HepG2 (cell line): ENCODE data around the gene SECISBP2L. TPM values are rescaled to one million over a fixed set of nuclear protein-coding genes. Genes with fewer than 3 reads are reported as not detected.

Experiments used
- AHR ChIP-seq: IDR thresholded peaks from 2 replicates; pipeline ENCODE4 v1.6.1; 2018; ENCODE audit warnings: missing genetic modification reagents, missing compliant biosample characterization
- CREB3 ChIP-seq: sonication (generic); formaldehyde crosslinking; IDR thresholded peaks from 2 replicates; pipeline ENCODE4 v1.5.0; 2020; ENCODE audit warnings: missing genetic modification reagents
- CSRNP2 ChIP-seq: sonication (generic); formaldehyde crosslinking; conservative IDR thresholded peaks from 2 replicates; pipeline ENCODE4 v1.8.0; 2022; ENCODE audit warnings: low read depth, missing genetic modification reagents
- ELF1 ChIP-seq: sonication (generic); formaldehyde crosslinking; IDR thresholded peaks from 2 replicates; pipeline ENCODE4 v1.4.0; 2020; ENCODE audit warnings: missing genetic modification reagents
- EZH2 ChIP-seq: conservative IDR thresholded peaks from 2 replicates; pipeline ENCODE4 v1.6.1; 2012; ENCODE audit warnings: mild to moderate bottlenecking, low read depth, low read length, moderate library complexity
- HES4 ChIP-seq: sonication (generic); formaldehyde crosslinking; IDR thresholded peaks from 2 replicates; pipeline ENCODE4 v1.9.0; 2021; ENCODE audit warnings: mild to moderate bottlenecking, missing genetic modification reagents, borderline replicate concordance
- HMG20A ChIP-seq: IDR thresholded peaks from 2 replicates; pipeline ENCODE4 v1.6.1; 2016; ENCODE audit warnings: borderline replicate concordance
- HNF1B ChIP-seq: sonication (generic); formaldehyde crosslinking; IDR thresholded peaks from 2 replicates; pipeline ENCODE4 v1.5.1; 2020; ENCODE audit warnings: mild to moderate bottlenecking, moderate library complexity, missing genetic modification reagents
- HOXA3 ChIP-seq: sonication (generic); formaldehyde crosslinking; IDR thresholded peaks from 2 replicates; pipeline ENCODE4 v1.5.0; 2020; ENCODE audit warnings: missing genetic modification reagents
- ISX ChIP-seq: sonication (generic); formaldehyde crosslinking; conservative IDR thresholded peaks from 2 replicates; pipeline ENCODE4 v1.5.0; 2020; ENCODE audit warnings: missing genetic modification reagents
- KLF11 ChIP-seq: IDR thresholded peaks from 2 replicates; pipeline ENCODE4 v1.6.1; 2016; ENCODE audit warnings: missing compliant biosample characterization
- KLF13 ChIP-seq: sonication (generic); formaldehyde crosslinking; IDR thresholded peaks from 2 replicates; pipeline ENCODE4 v1.4.0; 2020; ENCODE audit warnings: mild to moderate bottlenecking, missing genetic modification reagents
- MIER2 ChIP-seq: IDR thresholded peaks from 2 replicates; pipeline ENCODE4 v1.6.1; 2016; ENCODE audit warnings: missing biosample characterization, missing genetic modification reagents
- MTF1 ChIP-seq: sonication (generic); formaldehyde crosslinking; IDR thresholded peaks from 2 replicates; pipeline ENCODE4 v1.5.0; 2020; ENCODE audit warnings: missing genetic modification reagents
- NR2C2 ChIP-seq: sonication (generic); formaldehyde crosslinking; IDR thresholded peaks from 2 replicates; pipeline ENCODE4 v1.4.0; 2020; ENCODE audit warnings: missing genetic modification reagents, mild to moderate bottlenecking, moderate library complexity, borderline replicate concordance
- PRPF4 ChIP-seq: fragments of 200-400 bp; formaldehyde crosslinking; IDR thresholded peaks from 2 replicates; pipeline ENCODE4 v1.6.1; 2016; ENCODE audit warnings: low read length, low read depth; ENCODE audit not compliant: poor library complexity, severe bottlenecking
- TBP ChIP-seq: sonication (generic); formaldehyde crosslinking; IDR thresholded peaks from 2 replicates; pipeline ENCODE4 v1.5.0; 2020; ENCODE audit warnings: missing genetic modification reagents
- TEAD3 ChIP-seq: optimal IDR thresholded peaks from 2 replicates; pipeline ENCODE3; 2016; ENCODE audit warnings: borderline replicate concordance
- ZBTB21 ChIP-seq: sonication (generic); formaldehyde crosslinking; IDR thresholded peaks from 2 replicates; pipeline ENCODE4 v1.4.0; 2020; ENCODE audit warnings: missing genetic modification reagents
- ZBTB43 ChIP-seq: sonication (generic); formaldehyde crosslinking; conservative IDR thresholded peaks from 2 replicates; pipeline ENCODE4 v1.4.0; 2020; ENCODE audit warnings: missing genetic modification reagents
- ZNF20 ChIP-seq: sonication (generic); formaldehyde crosslinking; IDR thresholded peaks from 2 replicates; pipeline ENCODE4 v1.4.0; 2020; ENCODE audit warnings: mild to moderate bottlenecking, moderate library complexity, missing genetic modification reagents
- ZNF256 ChIP-seq: sonication (generic); formaldehyde crosslinking; conservative IDR thresholded peaks from 2 replicates; pipeline ENCODE4 v1.4.0; 2020; ENCODE audit warnings: missing genetic modification reagents
- ZNF343 ChIP-seq: sonication (generic); formaldehyde crosslinking; IDR thresholded peaks from 2 replicates; pipeline ENCODE4 v1.4.0; 2020; ENCODE audit warnings: mild to moderate bottlenecking, missing genetic modification reagents
- ZNF605 ChIP-seq: sonication (generic); formaldehyde crosslinking; IDR thresholded peaks from 2 replicates; pipeline ENCODE4 v1.8.0; 2022; ENCODE audit warnings: mild to moderate bottlenecking, missing genetic modification reagents
- ZNF615 ChIP-seq: sonication (generic); formaldehyde crosslinking; IDR thresholded peaks from 2 replicates; pipeline ENCODE4 v1.5.0; 2020; ENCODE audit warnings: mild to moderate bottlenecking, missing genetic modification reagents, borderline replicate concordance
- ZNF747 ChIP-seq: sonication (generic); formaldehyde crosslinking; IDR thresholded peaks from 2 replicates; pipeline ENCODE4 v1.8.1; 2023; ENCODE audit warnings: missing genetic modification reagents, mild to moderate bottlenecking, borderline replicate concordance
- polyA plus RNA-seq, 8 experiments: library from polyadenylated mRNA; depleted of rRNA in 3 of 8; stranded (reverse) in 7 of 8; unstranded in 1 of 8; fragments of >200 nt; fragmentation: Illumina TruSeq in 4 of 8; extraction: Trizol in 4 of 8; gene quantifications; 2 replicates each; pipeline versions ENCODE4 v1.2.1 to v1.2.3, GENCODE V29; 2011 to 2016; ENCODE audit warnings: low read depth in 4 of 8, missing spikeins in 1 of 8, mixed read lengths in 1 of 8; ENCODE audit not compliant: insufficient read depth in 1 of 8
- total RNA-seq, 5 experiments: library from RNA; depleted of rRNA; stranded (reverse); fragments of >200 nt; fragmentation: Illumina TruSeq; extraction: Trizol; gene quantifications; 2 replicates each; pipeline ENCODE4 v1.2.3, GENCODE V29; 2016; ENCODE audit warnings: low read depth in 1 of 5

SECISBP2L gene
- total and polyA plus RNA-seq, 2 of the 13 experiments (the other 11 are each of a cell fraction or from before 2014, with no cell fraction given), result 13.9 to 15.6 TPM

GRCh38 chr15:49046220-49047102 is at the start of gene SECISBP2L (continued):
- TF ChIP-seq NR2C2 (CRISPR knock-in tag) (peak; percentile 81), KLF13 (CRISPR knock-in tag) (no peak), PRPF4 (no peak), CREB3 (CRISPR knock-in tag) (0 out of 2 replicates have a peak, but pooled peaks have one; percentile 71), KLF11 (CRISPR knock-in tag) (peak; percentile 81; the same call in 1 of the 2 replicates), ZBTB43 (CRISPR knock-in tag) (no peak; the same call in 1 of the 2 replicates), HES4 (CRISPR knock-in tag) (peak; percentile 90; the same call in 1 of the 2 replicates), ZNF343 (peak; percentile 90; the same call in 1 of the 2 replicates), HNF1B (CRISPR knock-in tag) (peak; percentile 95), ZBTB21 (CRISPR knock-in tag) (no peak), TBP (CRISPR knock-in tag) (no peak), HMG20A (peak; percentile 15; the same call in 1 of the 2 replicates), TEAD3 (CRISPR knock-in tag) (peak; percentile 71), ZNF747 (peak; percentile 83), ZNF20 (CRISPR knock-in tag) (0 out of 2 replicates have a peak, but pooled peaks have one; percentile 33), EZH2 (no peak), ELF1 (CRISPR knock-in tag) (peak; percentile 86), MIER2 (CRISPR knock-in tag) (peak; percentile 74), ZNF605 (CRISPR knock-in tag) (peak; percentile 78), CSRNP2 (CRISPR knock-in tag) (no peak), MTF1 (CRISPR knock-in tag) (no peak), ZNF256 (0 out of 2 replicates have a peak, but pooled peaks have one; percentile 30), HOXA3 (CRISPR knock-in tag) (peak; percentile 97), AHR (peak; percentile 67; the same call in 1 of the 2 replicates), ZNF615 (no peak), ISX (no peak)
